Endodermal cell (in vitro differentiated cells): ENCODE data around the gene PLEKHO2. TPM values are rescaled to one million over a fixed set of nuclear protein-coding genes. Genes with fewer than 3 reads are reported as not detected.
A peak's percentile ranks its signal among the peaks of the same experiment; 100 is the strongest.

Experiments
- DNase-seq: peaks from one replicate; pipeline ENCODE4 v3.0.0-alpha.2; 2017
- H3K27ac ChIP-seq: 2 replicates; pipeline ENCODE4 v1.5.1; 2013; ENCODE audit warnings: mild to moderate bottlenecking, low read depth, low read length, moderate library complexity
- H3K27me3 ChIP-seq: 2 replicates; pipeline ENCODE4 v1.6.1; 2013; ENCODE audit warnings: mild to moderate bottlenecking, low read length, moderate library complexity; ENCODE audit not compliant: insufficient read depth, control insufficient read depth, poor library complexity, severe bottlenecking
- H3K36me3 ChIP-seq: 2 replicates; pipeline ENCODE4 v1.7.0; 2013; ENCODE audit warnings: mild to moderate bottlenecking, low read length, moderate library complexity; ENCODE audit not compliant: control insufficient read depth, insufficient read depth
- H3K4me1 ChIP-seq: one replicate; pipeline ENCODE4 v1.7.0; 2013; ENCODE audit warnings: low read length; ENCODE audit not compliant: control insufficient read depth, insufficient read depth
- H3K4me3 ChIP-seq: 2 replicates; pipeline ENCODE4 v1.5.1; 2013; ENCODE audit warnings: mild to moderate bottlenecking, low read length, moderate library complexity
- H3K9ac ChIP-seq: 2 replicates; pipeline ENCODE4 v1.6.1; 2013; ENCODE audit warnings: mild to moderate bottlenecking, low read length, moderate library complexity; ENCODE audit not compliant: poor library complexity, severe bottlenecking; ENCODE audit errors: extremely low read depth
- H3K9me3 ChIP-seq: 2 replicates; pipeline ENCODE4 v1.6.1; 2013; ENCODE audit warnings: mild to moderate bottlenecking, low read length, moderate library complexity; ENCODE audit not compliant: control insufficient read depth
- H3K27ac Mint-ChIP-seq: 2 replicates; pipeline ENCODE4 v1.8.0; 2020; ENCODE audit warnings: mixed read lengths
- H3K27me3 Mint-ChIP-seq: 2 replicates; pipeline ENCODE4 v1.8.0; 2021; ENCODE audit warnings: mild to moderate bottlenecking, mixed read lengths; ENCODE audit not compliant: insufficient read depth
- H3K36me3 Mint-ChIP-seq: 2 replicates; pipeline ENCODE4 v1.8.0; 2020; ENCODE audit warnings: low read depth, mixed read lengths
- H3K4me1 Mint-ChIP-seq: 2 replicates; pipeline ENCODE4 v1.8.0; 2020; ENCODE audit warnings: mixed read lengths
- H3K4me3 Mint-ChIP-seq: 2 replicates; pipeline ENCODE4 v1.8.0; 2020; ENCODE audit warnings: mild to moderate bottlenecking, moderate library complexity, mixed read lengths
- H3K9me3 Mint-ChIP-seq: 2 replicates; pipeline ENCODE4 v1.8.0; 2020; ENCODE audit warnings: mild to moderate bottlenecking, mixed read lengths
- WGBS, 2 experiments: methylation state at CpG; one replicate each; pipeline versions ENCODE4 v1.1.5 to v1.1.7; 2013; ENCODE audit warnings: missing lambda C conversion rate in 2 of 2, mixed read lengths in 1 of 2; ENCODE audit not compliant: insufficient coverage in 1 of 2, insufficient read length in 1 of 2; 5-methylcytosine and 5-hydroxymethylcytosine counted together
- total RNA-seq, 2 donors: library from RNA; stranded (reverse); fragmentation: NEBNext Ultra II Directional in 1 of 2; extraction: Animal tissue kit (Norgen Biotek cat#: 25700) in 1 of 2; gene quantifications; 2 replicates in 1 of 2; 3 replicates in 1 of 2; pipeline ENCODE4 v1.2.1, GENCODE V29; 2021
- TF ChIP-seq, protein P1 (sequence below): fragments of 200-600 bp; sonication (generic); conservative IDR thresholded peaks from 2 replicates; pipeline ENCODE4 v1.5.0; 2021; ENCODE audit warnings: antibody characterized with exemption, mild to moderate bottlenecking

Gene PLEKHO2
- total RNA-seq, 2 donors from 2014 or later = 10.2 to 12.9 TPM

GRCh38 chr15:64841060-64841343, 713 bp upstream of the PLEKHO2 start:
- H3K36me3 ChIP-seq = no peaks in the 10 kb centered on the region
- no peak for DNase-seq
- Mint-ChIP-seq H3K27ac (peak overlapping the region; percentile 87), H3K9me3 (no peaks in the 10 kb centered on the region), H3K4me3 (peak overlapping the region; percentile 85), H3K27me3 (no peaks in the 10 kb centered on the region), H3K36me3 (peaks cover 4% of the 10 kb centered on the region), H3K4me1 (peaks cover 35% of the 10 kb centered on the region)
- WGBS, 2 experiments = 0 to 1% methylated on average over 6 to 12 of the region's 12 CpGs
- H3K9me3 ChIP-seq = no peaks in the 10 kb centered on the region
- H3K27me3 ChIP-seq = no peaks in the 10 kb centered on the region
- TF ChIP-seq, protein P1, sequence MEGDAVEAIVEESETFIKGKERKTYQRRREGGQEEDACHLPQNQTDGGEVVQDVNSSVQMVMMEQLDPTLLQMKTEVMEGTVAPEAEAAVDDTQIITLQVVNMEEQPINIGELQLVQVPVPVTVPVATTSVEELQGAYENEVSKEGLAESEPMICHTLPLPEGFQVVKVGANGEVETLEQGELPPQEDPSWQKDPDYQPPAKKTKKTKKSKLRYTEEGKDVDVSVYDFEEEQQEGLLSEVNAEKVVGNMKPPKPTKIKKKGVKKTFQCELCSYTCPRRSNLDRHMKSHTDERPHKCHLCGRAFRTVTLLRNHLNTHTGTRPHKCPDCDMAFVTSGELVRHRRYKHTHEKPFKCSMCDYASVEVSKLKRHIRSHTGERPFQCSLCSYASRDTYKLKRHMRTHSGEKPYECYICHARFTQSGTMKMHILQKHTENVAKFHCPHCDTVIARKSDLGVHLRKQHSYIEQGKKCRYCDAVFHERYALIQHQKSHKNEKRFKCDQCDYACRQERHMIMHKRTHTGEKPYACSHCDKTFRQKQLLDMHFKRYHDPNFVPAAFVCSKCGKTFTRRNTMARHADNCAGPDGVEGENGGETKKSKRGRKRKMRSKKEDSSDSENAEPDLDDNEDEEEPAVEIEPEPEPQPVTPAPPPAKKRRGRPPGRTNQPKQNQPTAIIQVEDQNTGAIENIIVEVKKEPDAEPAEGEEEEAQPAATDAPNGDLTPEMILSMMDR = no peak
- H3K4me3 ChIP-seq = peak overlapping the region; percentile 89
- H3K9ac ChIP-seq = peak overlapping the region; percentile 26
- peaks cover 3% of the 10 kb centered on the region for H3K4me1 ChIP-seq
- peak overlapping the region; percentile 75 for H3K27ac ChIP-seq

GRCh38 chr15:64842096-64842939, 603 bp downstream of the PLEKHO2 start:
- no peaks in the 10 kb centered on the region for H3K36me3 ChIP-seq
- WGBS, 2 experiments = 0 to 10% methylated on average over 11 to 26 of the region's 26 CpGs
- H3K27me3 Mint-ChIP-seq = no peaks in the 10 kb centered on the region
- no peaks in the 10 kb centered on the region for H3K27me3 ChIP-seq
- H3K9ac ChIP-seq = peak overlapping the region; percentile 69
- peaks cover 5% of the 10 kb centered on the region for H3K36me3 Mint-ChIP-seq
- H3K4me1 ChIP-seq = peaks cover 3% of the 10 kb centered on the region
- H3K4me3 ChIP-seq = peak overlapping the region; percentile 94
- peak overlapping the region; percentile 85 for H3K4me3 Mint-ChIP-seq
- peak; percentile 64 for DNase-seq
- no peaks in the 10 kb centered on the region for H3K9me3 Mint-ChIP-seq
- peaks cover 31% of the 10 kb centered on the region for H3K4me1 Mint-ChIP-seq
- no peaks in the 10 kb centered on the region for H3K9me3 ChIP-seq
- H3K27ac ChIP-seq = peak overlapping the region; percentile 41
- H3K27ac Mint-ChIP-seq = peak overlapping the region; percentile 89
- TF ChIP-seq, protein P1 = no peak

DNA sequence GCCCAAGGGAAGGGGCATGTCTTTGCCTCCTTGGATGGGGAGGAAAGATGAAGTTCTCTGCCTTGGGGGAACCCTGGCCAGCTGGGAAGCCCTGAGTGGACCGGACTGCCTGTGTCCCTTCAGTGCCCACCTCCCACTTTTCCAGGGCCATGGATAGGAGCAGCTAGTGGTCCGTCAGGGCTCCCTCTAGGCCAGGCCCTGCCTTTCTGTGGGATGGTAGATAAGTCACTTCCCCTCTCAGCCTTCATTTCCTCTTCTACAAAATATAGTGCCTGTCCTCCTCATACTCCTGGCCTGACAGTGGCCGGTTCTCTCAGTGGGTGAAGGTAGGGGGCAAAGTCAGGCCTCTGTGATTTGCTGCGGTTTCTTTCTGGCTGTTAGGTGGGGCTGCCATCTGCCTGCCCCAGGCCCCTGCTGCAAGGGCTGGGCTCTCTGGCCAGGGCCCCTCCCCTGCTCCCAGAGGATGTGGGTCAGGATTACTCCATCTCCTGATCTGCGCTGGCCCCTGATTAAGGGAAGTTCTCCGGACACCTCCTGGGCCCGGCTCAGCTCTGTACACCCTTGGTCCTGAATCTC, 1.4 kb downstream of the PLEKHO2 start:
- 62 to 78% methylated on average over 4 to 7 of the region's 7 CpGs for WGBS, 2 experiments
- Mint-ChIP-seq H3K4me1 (peaks cover 31% of the 10 kb centered on the region), H3K36me3 (peaks cover 6% of the 10 kb centered on the region), H3K9me3 (no peaks in the 10 kb centered on the region), H3K27ac (no peak overlapping the region), H3K27me3 (no peaks in the 10 kb centered on the region), H3K4me3 (peak overlapping the region; percentile 85)
- no peaks in the 10 kb centered on the region for H3K27me3 ChIP-seq
- TF ChIP-seq, protein P1 = no peak
- H3K4me3 ChIP-seq = peak overlapping the region; percentile 94
- H3K9me3 ChIP-seq = no peaks in the 10 kb centered on the region
- peak overlapping the region; percentile 29 for H3K27ac ChIP-seq
- H3K36me3 ChIP-seq = no peaks in the 10 kb centered on the region
- peak overlapping the region; percentile 69 for H3K9ac ChIP-seq
- H3K4me1 ChIP-seq = peaks cover 3% of the 10 kb centered on the region
- peak; percentile 67 for DNase-seq
